Kidney epithelial cell (primary cell): ENCODE measurements around the gene VRK1. TPM values are rescaled to one million over a fixed set of nuclear protein-coding genes. Genes with fewer than 3 reads are reported as not detected.

Experiments used
- DNase-seq: peaks from one replicate; pipeline ENCODE4 v3.0.0-alpha.2; 2010; ENCODE audit warnings: low read depth
- H3K27me3 ChIP-seq: 2 replicates; pipeline ENCODE4 v1.6.0; 2011; ENCODE audit warnings: low read length; ENCODE audit not compliant: control insufficient read depth, insufficient read depth
- H3K36me3 ChIP-seq: 2 replicates; pipeline ENCODE4 v1.5.1; 2011; ENCODE audit warnings: low read length; ENCODE audit not compliant: control insufficient read depth, insufficient read depth
- H3K4me3 ChIP-seq: 2 replicates; pipeline ENCODE4 v1.5.1; 2011; ENCODE audit warnings: low read depth, mild to moderate bottlenecking, control low read depth, low read length
- CTCF ChIP-seq: IDR thresholded peaks from 2 replicates; pipeline ENCODE4 v1.5.1; 2011; ENCODE audit warnings: mild to moderate bottlenecking, moderate library complexity, low read length, control low read depth, inconsistent platforms; ENCODE audit not compliant: insufficient read depth, poor library complexity, severe bottlenecking
- total RNA-seq: library from RNA; depleted of rRNA; stranded (reverse); fragments of >200 nt; gene quantifications from 2 replicates; pipeline ENCODE4 v1.2.3, GENCODE V29; 2015

Gene VRK1
- total RNA-seq, 1 donor from 2014 or later = 13.0 TPM

- no peaks in the 10 kb centered on the region for H3K36me3 ChIP-seq
- H3K4me3 ChIP-seq = no peak overlapping the region
Measured at GRCh38 chr14:96808619-96809406, 11.6 kb downstream of the VRK1 start.

GRCh38 chr14:96811265-96811664 is 14.1 kb downstream of the VRK1 start:
- DNase-seq = no peak
- Histone ChIP-seq H3K36me3 (no peaks in the 10 kb centered on the region), H3K4me3 (no peak overlapping the region), H3K27me3 (no peaks in the 10 kb centered on the region)
- no peak for TF ChIP-seq CTCF

More at GRCh38 chr14:96808619-96809406, 11.6 kb downstream of the VRK1 start:
- DNase-seq = no peak
- no peak for TF ChIP-seq CTCF
- no peaks in the 10 kb centered on the region for H3K27me3 ChIP-seq

GRCh38 chr14:96811985-96812667 is 14.9 kb downstream of the VRK1 start:
- no peak for TF ChIP-seq CTCF
- Histone ChIP-seq H3K27me3 (no peaks in the 10 kb centered on the region), H3K4me3 (no peak overlapping the region), H3K36me3 (no peaks in the 10 kb centered on the region)
- no peak for DNase-seq

GRCh38 chr14:96816281-96816680 is 19.1 kb downstream of the VRK1 start:
- no peak overlapping the region for H3K4me3 ChIP-seq
- no peak for TF ChIP-seq CTCF

GRCh38 chr14:96817750-96818666 is 20.8 kb downstream of the VRK1 start:
- Histone ChIP-seq H3K4me3 (no peak overlapping the region), H3K36me3 (no peaks in the 10 kb centered on the region), H3K27me3 (no peaks in the 10 kb centered on the region)
- TF ChIP-seq CTCF = no peak
- DNase-seq = no peak

More at GRCh38 chr14:96816281-96816680, 19.1 kb downstream of the VRK1 start:
- no peak for DNase-seq
- Histone ChIP-seq H3K36me3 (no peaks in the 10 kb centered on the region), H3K27me3 (no peaks in the 10 kb centered on the region)
